NCI-H748 (cell line): Measurements from ENCODE around the gene FOCAD.
A peak's percentile ranks its signal among the peaks of the same experiment; 100 is the strongest.

Experiments used
- DNase-seq: peaks from one replicate; lab custom pipeline; 2025; ENCODE audit not compliant: unreplicated experiment; lab: John Stamatoyannopoulos, UW

Gene FOCAD

GRCh38 chr9:20786807-20787206 is 102.7 kb downstream of the FOCAD start:
- DNase-seq, result no peak

- no peak for DNase-seq
Measured at GRCh38 chr9:20788526-20789451, 104.7 kb downstream of the FOCAD start.

DNA sequence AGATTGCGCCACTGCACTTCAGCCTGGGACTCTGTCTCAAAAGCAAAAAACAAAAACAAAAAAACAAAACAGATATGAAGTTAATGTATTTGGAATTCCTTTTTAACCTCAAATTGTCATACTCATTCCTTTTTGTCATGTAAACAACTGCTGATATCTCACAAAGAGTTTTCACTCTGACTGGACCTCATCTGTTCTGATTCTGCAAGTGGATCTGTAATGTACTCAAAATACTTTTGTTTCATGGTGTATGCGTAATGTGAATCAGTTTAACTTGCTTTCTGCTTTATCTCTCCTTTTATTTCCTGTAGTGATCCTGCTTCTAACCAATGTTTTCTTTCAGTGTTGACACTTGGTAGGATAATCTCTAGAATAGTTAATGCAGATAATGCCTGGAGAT is 106.7 kb downstream of the FOCAD start:
- no peak for DNase-seq

- no peak for DNase-seq
Measured at GRCh38 chr9:20791682-20792081, 107.6 kb downstream of the FOCAD start.

DNA sequence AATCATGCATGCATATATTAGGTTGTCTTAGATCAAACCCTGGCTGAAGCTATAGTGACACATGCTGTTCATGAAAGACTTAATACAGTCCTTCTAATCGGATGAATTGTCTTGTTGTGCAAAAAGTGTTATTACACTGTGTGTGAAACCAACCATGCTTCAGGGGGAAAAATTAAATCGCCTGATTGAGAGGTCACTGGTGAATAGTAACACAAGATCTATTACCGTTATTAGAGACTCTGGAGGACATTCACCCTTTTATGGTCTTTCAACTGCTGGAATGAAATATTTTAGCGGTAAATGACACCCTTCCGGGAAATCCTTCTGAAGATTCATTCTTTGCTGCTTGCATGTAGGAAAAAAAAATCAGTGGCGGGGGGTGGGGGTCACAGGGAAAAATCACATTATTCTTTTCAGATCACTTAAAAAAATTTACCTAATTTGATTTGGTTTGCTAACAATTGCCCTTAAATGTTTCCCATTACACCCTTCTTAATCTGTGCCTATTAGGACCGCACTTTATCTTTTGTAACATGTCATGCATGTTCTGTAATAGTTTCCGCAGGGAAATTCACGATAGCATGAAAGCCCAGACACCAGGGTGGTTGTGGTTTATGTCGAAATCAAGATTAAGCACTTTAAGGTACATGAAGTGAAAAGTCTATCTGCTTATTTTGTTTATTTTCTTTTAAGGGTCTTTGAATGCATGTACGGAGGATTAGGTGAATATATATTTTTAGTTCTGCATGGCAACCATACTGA is 120.6 kb downstream of the FOCAD start:
- DNase-seq, result no peak

DNA sequence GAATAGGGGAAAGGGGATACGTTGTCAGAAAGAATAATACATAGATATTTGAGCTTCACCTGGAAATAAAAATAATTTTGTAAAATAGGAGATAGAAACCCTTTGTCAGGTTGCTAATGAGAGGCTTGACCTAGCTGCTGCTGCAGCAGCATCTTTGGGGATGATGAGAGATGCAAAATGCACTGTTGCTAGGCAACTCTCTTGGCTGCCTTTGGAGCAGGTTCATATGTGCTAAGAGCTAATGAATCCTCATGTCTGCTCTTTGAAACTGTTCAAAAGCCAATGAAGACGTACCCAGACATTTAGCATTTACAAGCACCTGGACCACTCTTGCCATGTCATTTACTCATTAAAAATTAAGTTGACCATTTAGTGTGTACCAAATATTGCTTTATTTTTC is 121.7 kb downstream of the FOCAD start:
- peak; percentile 87 for DNase-seq

DNA sequence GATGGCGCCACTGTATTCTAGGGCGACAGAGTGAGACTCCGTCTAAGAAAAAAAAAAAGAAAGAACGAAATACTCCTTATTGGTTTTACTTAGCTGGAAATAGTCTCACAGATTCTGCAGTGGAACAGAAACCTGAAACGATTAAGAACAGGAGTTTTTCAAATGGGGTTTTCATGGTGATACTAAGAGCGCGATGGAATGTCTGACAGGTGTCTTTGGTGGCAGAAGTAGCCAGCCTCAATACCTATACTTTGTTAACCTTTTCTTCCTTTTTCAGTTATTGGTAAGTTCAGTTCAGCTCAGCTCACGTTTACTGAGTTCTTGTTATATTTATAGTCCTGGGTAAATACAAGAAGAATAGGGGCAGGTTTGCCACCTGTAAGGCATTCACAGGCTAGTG is 123.9 kb downstream of the FOCAD start:
- no peak for DNase-seq

- no peak for DNase-seq
Measured at GRCh38 chr9:20811872-20812271, 127.8 kb downstream of the FOCAD start.

GRCh38 chr9:20815923-20816703 is 132.1 kb downstream of the FOCAD start:
- no peak for DNase-seq

GRCh38 chr9:20823051-20823450 is 139.0 kb downstream of the FOCAD start:
- DNase-seq, result no peak

DNA sequence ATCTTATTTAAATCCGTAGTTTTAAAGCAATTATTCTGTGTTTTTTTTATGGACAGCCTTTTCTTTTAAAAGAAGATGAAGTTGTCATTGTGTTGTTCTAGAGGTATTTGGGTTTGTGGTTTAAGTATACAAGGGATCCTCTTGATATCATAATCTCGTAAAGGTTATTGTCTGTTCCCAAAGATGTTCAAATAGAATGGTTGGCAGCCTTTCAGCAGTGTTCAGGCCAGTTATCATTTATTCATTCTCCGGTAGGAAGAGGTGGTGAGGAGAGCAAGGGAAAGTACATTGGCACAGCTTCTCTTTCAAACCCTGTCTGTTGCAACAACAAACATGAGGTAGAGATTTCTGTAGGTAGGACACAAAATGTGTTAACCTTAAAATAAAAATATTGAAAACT is 147.0 kb downstream of the FOCAD start:
- DNase-seq, result no peak

DNA sequence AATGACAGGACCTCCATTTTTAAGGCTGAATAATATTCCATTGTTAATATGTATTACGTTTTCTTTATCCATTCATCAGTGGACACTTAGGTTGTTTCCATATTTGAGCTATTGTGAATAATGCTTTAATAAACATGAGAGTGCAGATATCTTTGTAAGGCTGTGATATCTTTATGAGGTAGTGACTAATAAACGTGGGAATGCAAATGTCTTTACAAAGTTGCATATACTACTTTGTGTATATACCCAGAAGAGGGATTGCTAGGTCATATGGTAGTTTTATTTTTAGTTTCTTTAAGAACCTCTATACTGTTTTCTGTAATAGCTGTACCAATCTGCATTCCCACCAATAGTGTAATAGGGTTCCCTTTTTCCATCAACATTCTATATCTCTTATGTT is 148.7 kb downstream of the FOCAD start:
- DNase-seq, result no peak

GRCh38 chr9:20835377-20836286 is 151.6 kb downstream of the FOCAD start:
- peak; percentile 94 for DNase-seq

DNA sequence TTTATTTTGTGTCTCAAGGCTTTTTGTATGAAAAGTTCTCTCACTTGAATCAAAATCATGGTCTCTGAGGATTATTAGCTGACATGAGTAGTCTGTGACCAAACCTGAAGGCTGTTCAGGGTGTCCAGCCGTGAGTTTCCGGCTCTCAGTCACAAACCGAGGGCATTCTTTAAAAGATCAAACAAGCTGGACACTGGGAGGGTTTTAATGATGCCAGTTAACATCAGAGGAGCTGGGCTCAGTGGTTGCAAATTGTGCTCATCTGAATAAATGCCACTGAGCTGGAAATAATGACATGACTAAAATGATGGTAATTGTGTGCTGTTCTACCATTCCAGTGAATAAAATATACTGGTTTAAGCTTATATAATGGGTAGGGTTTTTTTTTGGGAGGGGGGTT is 153.1 kb downstream of the FOCAD start:
- DNase-seq, result peak; percentile 35

GRCh38 chr9:20838218-20838617 is 154.2 kb downstream of the FOCAD start:
- DNase-seq, result peak; percentile 32

GRCh38 chr9:20844916-20845315 is 160.9 kb downstream of the FOCAD start:
- no peak for DNase-seq

DNA sequence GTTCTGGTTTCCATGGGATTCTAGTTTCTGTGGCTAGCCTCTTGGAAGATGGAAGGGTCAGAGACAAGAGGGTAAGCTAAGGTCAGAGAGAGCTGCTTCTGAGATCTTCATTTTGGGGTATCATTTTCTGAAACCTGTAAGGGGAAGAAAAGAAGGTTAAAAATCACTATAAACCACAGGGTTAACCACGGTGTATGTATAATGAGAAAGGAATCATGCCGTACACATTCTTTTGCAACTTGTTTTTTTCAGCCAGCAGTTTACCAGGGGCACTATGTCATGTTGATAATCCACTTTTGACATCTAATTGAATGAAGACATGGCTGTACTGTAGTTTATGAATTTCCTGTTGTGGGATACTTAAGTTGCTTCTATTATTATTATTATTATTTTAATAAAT is 164.4 kb downstream of the FOCAD start:
- DNase-seq, result no peak

- DNase-seq, result peak; percentile 38
Measured at GRCh38 chr9:20853866-20854265, 169.8 kb downstream of the FOCAD start.

GRCh38 chr9:20854444-20854843 is 170.4 kb downstream of the FOCAD start:
- DNase-seq, result peak; percentile 6

GRCh38 chr9:20863945-20864344 is 179.9 kb downstream of the FOCAD start:
- DNase-seq, result no peak
